GM12878 (cell line): Measurements from ENCODE around the gene RAB3A. TPM values are rescaled to one million over a fixed set of nuclear protein-coding genes. Genes with fewer than 3 reads are reported as not detected.

Source experiments
- ATF3 ChIP-seq: IDR thresholded peaks from 2 replicates; pipeline ENCODE4 v1.6.1; 2011; ENCODE audit warnings: low read depth, mild to moderate bottlenecking, low read length, moderate library complexity, borderline replicate concordance; ENCODE audit errors: extremely low read depth
- CBX5 ChIP-seq: sonication (generic); IDR thresholded peaks from 2 replicates; pipeline ENCODE4 v1.6.1; 2016; ENCODE audit warnings: low read depth, moderate library complexity, mild to moderate bottlenecking, inconsistent platforms
- CEBPB ChIP-seq, 2 experiments: fragments of 150-350 bp in 1 of 2; IDR thresholded peaks; 2 replicates each; pipeline ENCODE4 v1.6.1; 2012 to 2014; ENCODE audit warnings: low read depth in 2 of 2, low read length in 2 of 2, borderline replicate concordance in 1 of 2, inconsistent platforms in 1 of 2
- CHD1 ChIP-seq: IDR thresholded peaks from 2 replicates; pipeline ENCODE4 v1.6.1; 2012; ENCODE audit warnings: low read depth, low read length, improper control_type of control experiment
- ESRRA ChIP-seq: IDR thresholded peaks from 2 replicates; pipeline ENCODE4 v1.6.1; 2012; ENCODE audit warnings: mild to moderate bottlenecking, low read length, improper control_type of control experiment
- FOXK2 ChIP-seq: fragments of 450-650 bp; IDR thresholded peaks from 2 replicates; pipeline ENCODE4 v1.6.1; 2017; ENCODE audit warnings: mild to moderate bottlenecking, moderate library complexity
- FOXM1 ChIP-seq: IDR thresholded peaks from 2 replicates; pipeline ENCODE4 v1.6.1; 2012; ENCODE audit warnings: low read depth, mild to moderate bottlenecking, inconsistent platforms, low read length, moderate library complexity
- GATAD2B ChIP-seq: fragments of 450-650 bp; conservative IDR thresholded peaks from 2 replicates; pipeline ENCODE4 v1.6.1; 2017; ENCODE audit warnings: low read depth, mild to moderate bottlenecking, moderate library complexity
- HDGF ChIP-seq: fragments of 450-650 bp; IDR thresholded peaks from 2 replicates; pipeline ENCODE4 v1.6.1; 2016; ENCODE audit warnings: antibody characterized with exemption
- IRF4 ChIP-seq: IDR thresholded peaks from 2 replicates; pipeline ENCODE4 v1.6.1; 2011; ENCODE audit warnings: low read depth, low read length
- JUNB ChIP-seq: IDR thresholded peaks from 2 replicates; pipeline ENCODE4 v1.6.1; 2016; ENCODE audit warnings: antibody characterized with exemption, mild to moderate bottlenecking
- MXI1 ChIP-seq: fragments of 150-350 bp; IDR thresholded peaks from 2 replicates; pipeline ENCODE4 v1.6.1; 2011; ENCODE audit warnings: low read depth, mild to moderate bottlenecking, inconsistent platforms, low read length, improper control_type of control experiment
- NBN ChIP-seq: fragments of 450-650 bp; IDR thresholded peaks from 2 replicates; pipeline ENCODE4 v1.6.1; 2016
- NFYB ChIP-seq: IDR thresholded peaks from 2 replicates; pipeline ENCODE4 v1.6.1; 2011; ENCODE audit warnings: low read depth, mild to moderate bottlenecking, low read length, improper control_type of control experiment, moderate library complexity; ENCODE audit not compliant: insufficient read depth
- POLR2AphosphoS2 ChIP-seq: IDR thresholded peaks from 2 replicates; pipeline ENCODE4 v1.6.1; 2011; ENCODE audit warnings: low read depth, mild to moderate bottlenecking, low read length, improper control_type of control experiment, moderate library complexity
- RUNX3 ChIP-seq: IDR thresholded peaks from 2 replicates; pipeline ENCODE4 v1.6.1; 2012; ENCODE audit warnings: low read length, inconsistent platforms
- SMAD5 ChIP-seq: IDR thresholded peaks from 2 replicates; pipeline ENCODE4 v1.6.1; 2016; ENCODE audit warnings: antibody characterized with exemption, low read depth
- SUZ12 ChIP-seq: fragments of 200-600 bp; sonication (generic); IDR thresholded peaks from one replicate; pipeline ENCODE4 v1.6.1; 2018; ENCODE audit warnings: antibody characterized with exemption, mild to moderate bottlenecking; ENCODE audit not compliant: unreplicated experiment
- TAF1 ChIP-seq: IDR thresholded peaks from 2 replicates; pipeline ENCODE4 v1.6.1; 2011; ENCODE audit warnings: mild to moderate bottlenecking, low read depth, low read length, borderline replicate concordance
- TARDBP ChIP-seq: IDR thresholded peaks from 2 replicates; pipeline ENCODE4 v1.6.1; 2016; ENCODE audit warnings: borderline replicate concordance
- TCF7 ChIP-seq: IDR thresholded peaks from 2 replicates; pipeline ENCODE4 v1.6.1; 2014; ENCODE audit warnings: antibody characterized with exemption, borderline replicate concordance
- ZBED1 ChIP-seq: IDR thresholded peaks from 2 replicates; pipeline ENCODE4 v1.6.1; 2016; ENCODE audit warnings: borderline replicate concordance
- polyA plus RNA-seq, 11 experiments: library from polyadenylated mRNA; depleted of rRNA in 4 of 11; unstranded in 6 of 11; stranded (reverse) in 5 of 11; fragments of >200 nt; fragmentation: Nextera tagmentation in 4 of 11; fragmentation: Illumina TruSeq in 1 of 11; extraction: Ambion mirVana in 4 of 11; extraction: Trizol in 1 of 11; gene quantifications; 1 replicate in 1 of 11; 2 replicates in 10 of 11; pipeline versions ENCODE4 v1.2.1 to v1.2.3, GENCODE V29; 2011 to 2016; ENCODE audit warnings: inconsistent platforms in 2 of 11, missing spikeins in 2 of 11, low read depth in 1 of 11
- total RNA-seq, 4 experiments: library from RNA; depleted of rRNA in 3 of 4; stranded (reverse); fragments of >200 nt in 3 of 4; fragmentation: Illumina TruSeq in 1 of 4; extraction: Trizol in 1 of 4; gene quantifications; 2 replicates each; pipeline versions ENCODE4 v1.2.1 to v1.2.3, GENCODE V29; 2013 to 2021
- TF ChIP-seq, protein P1 (sequence below): IDR thresholded peaks from 2 replicates; pipeline ENCODE4 v1.6.1; 2011; ENCODE audit warnings: low read depth, low read length, improper control_type of control experiment, borderline replicate concordance
- TF ChIP-seq, protein P2 (sequence below): fragments of 450-650 bp; IDR thresholded peaks from 2 replicates; pipeline ENCODE4 v1.6.1; 2017; ENCODE audit warnings: mild to moderate bottlenecking, low read depth, inconsistent platforms; ENCODE audit not compliant: poor library complexity, severe bottlenecking

RAB3A gene
- total and polyA plus RNA-seq, 10 of the 15 experiments (the other 5 are each of a cell fraction or from before 2014, with no cell fraction given) = 0.07 to 3.5 (median 1.2) TPM; not detected in 1

DNA sequence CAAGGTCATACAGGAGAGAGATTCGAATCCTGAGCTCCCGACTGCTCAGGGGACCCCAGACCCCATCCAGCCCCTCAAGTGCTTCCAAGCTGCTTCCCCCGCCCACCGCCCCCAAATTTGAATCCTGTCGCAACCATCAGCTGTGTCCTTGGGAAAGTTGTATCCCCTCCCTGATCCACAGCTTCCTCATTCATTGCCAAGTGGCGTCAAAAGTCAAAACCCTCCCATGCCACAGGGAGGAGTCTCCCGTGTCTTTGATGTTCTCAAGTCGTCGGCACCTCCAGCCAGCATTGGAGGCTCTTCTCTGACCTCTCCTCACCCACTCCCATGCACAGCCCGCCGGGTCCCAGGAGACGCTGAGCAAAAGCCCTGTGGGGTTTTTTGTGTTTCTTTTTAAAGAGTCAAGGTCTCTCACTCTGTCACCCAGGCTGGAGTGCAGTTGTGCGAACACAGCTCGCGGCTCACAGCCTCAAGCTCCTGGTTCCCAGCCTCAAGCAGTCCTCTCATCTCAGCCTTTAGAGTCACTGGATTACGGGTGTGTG lies 33.1 kb downstream of the RAB3A start (continued):
- TF ChIP-seq NFYB (no peak), CBX5 (no peak), JUNB (no peak), MXI1 (no peak), ZBED1 (no peak), CHD1 (no peak), SMAD5 (no peak), SUZ12 (no peak), TAF1 (no peak), NBN (no peak; the same call in 1 of the 2 replicates), POLR2AphosphoS2 (0 out of 2 replicates have a peak, but pooled peaks have one; percentile 41), FOXK2 (no peak), IRF4 (no peak), ATF3 (no peak), TARDBP (0 out of 2 replicates have a peak, but pooled peaks have one; percentile 1), GATAD2B (peak; percentile 100), RUNX3 (peak; percentile 33; the same call in 1 of the 2 replicates), FOXM1 (no peak; the same call in 1 of the 2 replicates), CEBPB (IDR thresholded peaks at IDR 0.05; ENCODE audit: borderline replicate concordance in 1 of 2, low read depth in 2 of 2, low read length in 2 of 2) (no peak), TCF7 (0 out of 2 replicates have a peak, but pooled peaks have one; percentile 62), ESRRA (no peak), HDGF (no peak)
- TF ChIP-seq, protein P1, sequence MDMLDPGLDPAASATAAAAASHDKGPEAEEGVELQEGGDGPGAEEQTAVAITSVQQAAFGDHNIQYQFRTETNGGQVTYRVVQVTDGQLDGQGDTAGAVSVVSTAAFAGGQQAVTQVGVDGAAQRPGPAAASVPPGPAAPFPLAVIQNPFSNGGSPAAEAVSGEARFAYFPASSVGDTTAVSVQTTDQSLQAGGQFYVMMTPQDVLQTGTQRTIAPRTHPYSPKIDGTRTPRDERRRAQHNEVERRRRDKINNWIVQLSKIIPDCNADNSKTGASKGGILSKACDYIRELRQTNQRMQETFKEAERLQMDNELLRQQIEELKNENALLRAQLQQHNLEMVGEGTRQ = no peak
- TF ChIP-seq, protein P2, sequence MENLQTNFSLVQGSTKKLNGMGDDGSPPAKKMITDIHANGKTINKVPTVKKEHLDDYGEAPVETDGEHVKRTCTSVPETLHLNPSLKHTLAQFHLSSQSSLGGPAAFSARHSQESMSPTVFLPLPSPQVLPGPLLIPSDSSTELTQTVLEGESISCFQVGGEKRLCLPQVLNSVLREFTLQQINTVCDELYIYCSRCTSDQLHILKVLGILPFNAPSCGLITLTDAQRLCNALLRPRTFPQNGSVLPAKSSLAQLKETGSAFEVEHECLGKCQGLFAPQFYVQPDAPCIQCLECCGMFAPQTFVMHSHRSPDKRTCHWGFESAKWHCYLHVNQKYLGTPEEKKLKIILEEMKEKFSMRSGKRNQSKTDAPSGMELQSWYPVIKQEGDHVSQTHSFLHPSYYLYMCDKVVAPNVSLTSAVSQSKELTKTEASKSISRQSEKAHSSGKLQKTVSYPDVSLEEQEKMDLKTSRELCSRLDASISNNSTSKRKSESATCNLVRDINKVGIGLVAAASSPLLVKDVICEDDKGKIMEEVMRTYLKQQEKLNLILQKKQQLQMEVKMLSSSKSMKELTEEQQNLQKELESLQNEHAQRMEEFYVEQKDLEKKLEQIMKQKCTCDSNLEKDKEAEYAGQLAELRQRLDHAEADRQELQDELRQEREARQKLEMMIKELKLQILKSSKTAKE = peak; percentile 83
